ENCODE data around the gene POMT1. TPM values are rescaled to one million over a fixed set of nuclear protein-coding genes. Genes with fewer than 3 reads are reported as not detected.

Gene POMT1
- total RNA-seq, 1 experiment from 2014 or later = 58.0 TPM

GRCh38 chr9:131492070-131492469 lies 10.6 kb upstream of the POMT1 start:
- no peak overlapping the region for H3K27ac ChIP-seq (ENCODE audit: low read length)
- H3K36me3 ChIP-seq (ENCODE audit: control insufficient read depth, insufficient read depth, low read length) = peaks cover 4% of the 10 kb centered on the region
- H3K4me3 ChIP-seq (ENCODE audit: low read depth in 2 of 2, low read length in 2 of 2) = no peak overlapping the region
- intact Hi-C loops (cut with micrococcal nuclease; ENCODE audit: unreplicated experiment) = no loop called here
- ChIA-PET POLR2A (no interaction called here), CTCF (no interaction called here)
- H3K4me1 ChIP-seq (ENCODE audit: control insufficient read depth, insufficient read depth, low read length) = no peaks in the 10 kb centered on the region
- DNase-seq (ENCODE audit: low read depth, low spot score) (no peak), ATAC-seq (no peak)
- no peak for TF ChIP-seq TCF7L2 (IDR thresholded peaks at IDR 0.05; ENCODE audit: low read depth, low read length)
- no peak for TF ChIP-seq POLR2AphosphoS5 (IDR thresholded peaks at IDR 0.05; ENCODE audit: low read depth, low read length)
- TF ChIP-seq, protein P1, sequence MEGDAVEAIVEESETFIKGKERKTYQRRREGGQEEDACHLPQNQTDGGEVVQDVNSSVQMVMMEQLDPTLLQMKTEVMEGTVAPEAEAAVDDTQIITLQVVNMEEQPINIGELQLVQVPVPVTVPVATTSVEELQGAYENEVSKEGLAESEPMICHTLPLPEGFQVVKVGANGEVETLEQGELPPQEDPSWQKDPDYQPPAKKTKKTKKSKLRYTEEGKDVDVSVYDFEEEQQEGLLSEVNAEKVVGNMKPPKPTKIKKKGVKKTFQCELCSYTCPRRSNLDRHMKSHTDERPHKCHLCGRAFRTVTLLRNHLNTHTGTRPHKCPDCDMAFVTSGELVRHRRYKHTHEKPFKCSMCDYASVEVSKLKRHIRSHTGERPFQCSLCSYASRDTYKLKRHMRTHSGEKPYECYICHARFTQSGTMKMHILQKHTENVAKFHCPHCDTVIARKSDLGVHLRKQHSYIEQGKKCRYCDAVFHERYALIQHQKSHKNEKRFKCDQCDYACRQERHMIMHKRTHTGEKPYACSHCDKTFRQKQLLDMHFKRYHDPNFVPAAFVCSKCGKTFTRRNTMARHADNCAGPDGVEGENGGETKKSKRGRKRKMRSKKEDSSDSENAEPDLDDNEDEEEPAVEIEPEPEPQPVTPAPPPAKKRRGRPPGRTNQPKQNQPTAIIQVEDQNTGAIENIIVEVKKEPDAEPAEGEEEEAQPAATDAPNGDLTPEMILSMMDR (IDR thresholded peaks at IDR 0.05) = no peak
- no peak for TF ChIP-seq SIN3A (IDR thresholded peaks at IDR 0.05; ENCODE audit: borderline replicate concordance, insufficient read depth, low read depth, low read length)
- TF ChIP-seq, protein P2, sequence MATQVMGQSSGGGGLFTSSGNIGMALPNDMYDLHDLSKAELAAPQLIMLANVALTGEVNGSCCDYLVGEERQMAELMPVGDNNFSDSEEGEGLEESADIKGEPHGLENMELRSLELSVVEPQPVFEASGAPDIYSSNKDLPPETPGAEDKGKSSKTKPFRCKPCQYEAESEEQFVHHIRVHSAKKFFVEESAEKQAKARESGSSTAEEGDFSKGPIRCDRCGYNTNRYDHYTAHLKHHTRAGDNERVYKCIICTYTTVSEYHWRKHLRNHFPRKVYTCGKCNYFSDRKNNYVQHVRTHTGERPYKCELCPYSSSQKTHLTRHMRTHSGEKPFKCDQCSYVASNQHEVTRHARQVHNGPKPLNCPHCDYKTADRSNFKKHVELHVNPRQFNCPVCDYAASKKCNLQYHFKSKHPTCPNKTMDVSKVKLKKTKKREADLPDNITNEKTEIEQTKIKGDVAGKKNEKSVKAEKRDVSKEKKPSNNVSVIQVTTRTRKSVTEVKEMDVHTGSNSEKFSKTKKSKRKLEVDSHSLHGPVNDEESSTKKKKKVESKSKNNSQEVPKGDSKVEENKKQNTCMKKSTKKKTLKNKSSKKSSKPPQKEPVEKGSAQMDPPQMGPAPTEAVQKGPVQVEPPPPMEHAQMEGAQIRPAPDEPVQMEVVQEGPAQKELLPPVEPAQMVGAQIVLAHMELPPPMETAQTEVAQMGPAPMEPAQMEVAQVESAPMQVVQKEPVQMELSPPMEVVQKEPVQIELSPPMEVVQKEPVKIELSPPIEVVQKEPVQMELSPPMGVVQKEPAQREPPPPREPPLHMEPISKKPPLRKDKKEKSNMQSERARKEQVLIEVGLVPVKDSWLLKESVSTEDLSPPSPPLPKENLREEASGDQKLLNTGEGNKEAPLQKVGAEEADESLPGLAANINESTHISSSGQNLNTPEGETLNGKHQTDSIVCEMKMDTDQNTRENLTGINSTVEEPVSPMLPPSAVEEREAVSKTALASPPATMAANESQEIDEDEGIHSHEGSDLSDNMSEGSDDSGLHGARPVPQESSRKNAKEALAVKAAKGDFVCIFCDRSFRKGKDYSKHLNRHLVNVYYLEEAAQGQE (IDR thresholded peaks at IDR 0.05; ENCODE audit: insufficient read depth in 1 of 2, low read depth in 2 of 2, low read length in 1 of 2) = no peak
- no TSS peak for BruUV-seq (replicated peaks)
- in situ Hi-C loops (cut with HindIII; ENCODE audit: low pct_unique_long_range_greater_than_20kb, low sequenced_read_pairs) = no loop called here
- no peaks in the 10 kb centered on the region for H3K9me3 ChIP-seq (ENCODE audit: control insufficient read depth, insufficient read depth, low read depth, low read length)
- no peaks in the 10 kb centered on the region for H3K27me3 ChIP-seq (ENCODE audit: control insufficient read depth, insufficient read depth, low read length)

DNA sequence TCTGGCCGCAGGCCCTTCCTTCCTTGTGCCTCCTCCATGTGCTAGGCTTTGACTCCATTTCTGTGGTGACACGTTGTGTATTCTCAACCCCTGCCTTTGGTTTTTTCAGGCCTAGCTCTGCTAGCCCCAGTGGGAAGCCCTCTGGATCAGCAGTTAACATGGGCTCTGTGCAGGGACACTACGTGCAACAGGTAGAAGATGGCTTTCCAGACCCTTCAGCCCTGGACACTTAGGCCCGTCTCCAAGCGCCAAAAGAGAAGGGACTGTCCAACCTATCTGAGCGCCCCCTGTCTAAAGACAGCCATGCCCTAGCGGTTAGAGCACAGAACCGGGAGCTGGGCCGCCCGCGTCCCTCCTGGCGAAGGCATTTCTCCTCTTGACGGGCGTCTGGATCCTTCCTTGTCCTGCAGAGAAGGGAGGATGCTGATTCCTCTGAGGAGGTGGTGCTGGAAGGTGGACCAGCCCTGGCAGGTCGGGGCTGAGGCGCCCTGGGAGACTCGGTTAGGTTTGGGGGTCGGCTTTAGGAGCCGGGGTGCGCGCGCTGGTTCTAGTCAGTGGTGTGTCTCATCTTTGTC lies 8.3 kb upstream of the POMT1 start:
- no peaks in the 10 kb centered on the region for H3K4me1 ChIP-seq (ENCODE audit: control insufficient read depth, insufficient read depth, low read length)
- intact Hi-C loops (cut with micrococcal nuclease; ENCODE audit: unreplicated experiment) (no loop called here), in situ Hi-C loops (cut with HindIII; ENCODE audit: low pct_unique_long_range_greater_than_20kb, low sequenced_read_pairs) (no loop called here)
- H3K36me3 ChIP-seq (ENCODE audit: control insufficient read depth, insufficient read depth, low read length) = peaks cover 6% of the 10 kb centered on the region
- TF ChIP-seq, protein P2 (IDR thresholded peaks at IDR 0.05; ENCODE audit: insufficient read depth in 1 of 2, low read depth in 2 of 2, low read length in 1 of 2) = no peak
- TF ChIP-seq SIN3A (IDR thresholded peaks at IDR 0.05; ENCODE audit: borderline replicate concordance, insufficient read depth, low read depth, low read length) (no peak), POLR2AphosphoS5 (IDR thresholded peaks at IDR 0.05; ENCODE audit: low read depth, low read length) (no peak)
- TF ChIP-seq, protein P1 (IDR thresholded peaks at IDR 0.05) = no peak
- H3K4me3 ChIP-seq (ENCODE audit: low read depth in 2 of 2, low read length in 2 of 2) = no peak overlapping the region
- CTCF ChIA-PET = no interaction called here
- no peaks in the 10 kb centered on the region for H3K27me3 ChIP-seq (ENCODE audit: control insufficient read depth, insufficient read depth, low read length)
- H3K9me3 ChIP-seq (ENCODE audit: control insufficient read depth, insufficient read depth, low read depth, low read length) = no peaks in the 10 kb centered on the region
- POLR2A ChIA-PET = no interaction called here
- no peak for ATAC-seq
- no TSS peak for BruUV-seq (replicated peaks)
- H3K27ac ChIP-seq (ENCODE audit: low read length) = no peak overlapping the region
- DNase-seq (ENCODE audit: low read depth, low spot score) = no peak
